Measurements from ENCODE around the gene SENP3.

DNA sequence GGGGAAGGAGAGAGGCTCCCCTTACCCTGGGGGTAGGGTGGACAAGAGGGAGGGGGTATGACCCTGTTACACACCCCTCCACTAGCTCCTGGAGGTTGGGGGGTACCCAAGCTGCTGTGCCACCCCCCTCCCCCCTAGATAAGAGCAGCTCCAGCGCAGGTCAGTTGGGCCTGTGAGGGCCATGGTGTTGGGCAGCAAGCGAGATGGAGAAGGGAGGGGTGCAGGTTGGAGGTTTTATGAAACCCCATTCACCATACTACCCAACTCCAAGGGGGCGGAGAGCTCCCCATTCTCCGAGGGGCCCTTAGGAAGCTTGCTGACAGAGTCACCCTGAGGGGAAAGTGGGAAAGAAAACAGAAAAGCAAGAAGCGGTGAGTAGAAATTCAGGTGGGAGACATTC, 29.9 kb downstream of the SENP3 start:
- TF ChIP-seq, protein P1, sequence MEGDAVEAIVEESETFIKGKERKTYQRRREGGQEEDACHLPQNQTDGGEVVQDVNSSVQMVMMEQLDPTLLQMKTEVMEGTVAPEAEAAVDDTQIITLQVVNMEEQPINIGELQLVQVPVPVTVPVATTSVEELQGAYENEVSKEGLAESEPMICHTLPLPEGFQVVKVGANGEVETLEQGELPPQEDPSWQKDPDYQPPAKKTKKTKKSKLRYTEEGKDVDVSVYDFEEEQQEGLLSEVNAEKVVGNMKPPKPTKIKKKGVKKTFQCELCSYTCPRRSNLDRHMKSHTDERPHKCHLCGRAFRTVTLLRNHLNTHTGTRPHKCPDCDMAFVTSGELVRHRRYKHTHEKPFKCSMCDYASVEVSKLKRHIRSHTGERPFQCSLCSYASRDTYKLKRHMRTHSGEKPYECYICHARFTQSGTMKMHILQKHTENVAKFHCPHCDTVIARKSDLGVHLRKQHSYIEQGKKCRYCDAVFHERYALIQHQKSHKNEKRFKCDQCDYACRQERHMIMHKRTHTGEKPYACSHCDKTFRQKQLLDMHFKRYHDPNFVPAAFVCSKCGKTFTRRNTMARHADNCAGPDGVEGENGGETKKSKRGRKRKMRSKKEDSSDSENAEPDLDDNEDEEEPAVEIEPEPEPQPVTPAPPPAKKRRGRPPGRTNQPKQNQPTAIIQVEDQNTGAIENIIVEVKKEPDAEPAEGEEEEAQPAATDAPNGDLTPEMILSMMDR (IDR thresholded peaks at IDR 0.05), result no peak
- no peak for TF ChIP-seq POLR2A (IDR thresholded peaks at IDR 0.05)
